Right renal cortex interstitium (tissue), 3 donors: ENCODE measurements around the gene IGSF9. TPM values are rescaled to one million over a fixed set of nuclear protein-coding genes. Genes with fewer than 3 reads are reported as not detected.
"Not testable (repeated sequence)": the region's sequence is repeated elsewhere in the genome, so short reads cannot be mapped to it uniquely, and the experiment has no call there.

Experiments
- DNase-seq, 3 donors: peaks; one replicate each; pipeline ENCODE4 v3.0.0-alpha.2; 2013; ENCODE audit warnings: low read depth in 3 of 3, low spot score in 2 of 3
- polyA plus RNA-seq, 3 donors: library from polyadenylated mRNA; unstranded; fragments of 120-200 nt; gene quantifications; one replicate each; pipeline ENCODE4 v1.2.1, GENCODE V29; 2013; ENCODE audit not compliant: insufficient read length in 3 of 3

IGSF9 gene
- polyA plus RNA-seq, 3 donors = 10.7 to 11.6 (median 11.5) TPM

- not testable (repeated sequence) for DNase-seq
Observed at GRCh38 chr1:159904036-159904435, 41.4 kb downstream of the IGSF9 start.

- DNase-seq = no peak
Observed at GRCh38 chr1:159902541-159902940, 42.9 kb downstream of the IGSF9 start.

DNA sequence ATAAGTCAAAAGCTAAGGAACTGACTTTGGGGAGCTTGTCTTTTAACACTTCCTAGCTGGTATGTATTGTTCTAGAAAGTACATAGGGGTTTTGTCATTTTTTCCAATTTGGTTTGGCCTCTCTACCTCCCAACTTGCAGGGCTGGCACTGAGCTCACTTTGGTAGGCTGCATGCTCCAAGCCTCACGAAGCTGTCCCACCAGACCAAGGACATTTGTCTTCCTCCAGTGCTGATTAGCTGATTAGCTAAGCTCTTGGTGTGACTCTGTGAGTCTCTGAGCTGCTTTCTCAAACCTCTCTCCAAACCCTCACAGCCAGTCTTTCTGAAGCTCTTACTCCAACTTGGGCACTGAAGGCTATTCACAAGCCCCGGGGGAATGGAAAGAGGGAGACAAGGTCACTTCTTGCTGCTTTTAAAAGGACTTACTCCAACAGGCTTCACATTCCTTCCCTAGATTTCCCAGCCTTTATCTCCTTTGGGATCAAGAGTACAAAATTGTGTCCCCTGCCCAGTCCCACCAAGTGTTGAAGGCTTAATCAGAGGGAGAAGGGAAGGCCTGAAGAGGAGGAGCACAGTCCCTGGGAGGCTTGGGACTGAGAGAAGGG is 44.6 kb downstream of the IGSF9 start:
- no peak for DNase-seq

- no peak for DNase-seq
Observed at GRCh38 chr1:159900086-159900680, 45.2 kb downstream of the IGSF9 start, which contains the start of gene CFAP45. CFAP45 (minus strand) TSS chr1:159900165; CDS start chr1:159900098, 67 bp downstream.

DNA sequence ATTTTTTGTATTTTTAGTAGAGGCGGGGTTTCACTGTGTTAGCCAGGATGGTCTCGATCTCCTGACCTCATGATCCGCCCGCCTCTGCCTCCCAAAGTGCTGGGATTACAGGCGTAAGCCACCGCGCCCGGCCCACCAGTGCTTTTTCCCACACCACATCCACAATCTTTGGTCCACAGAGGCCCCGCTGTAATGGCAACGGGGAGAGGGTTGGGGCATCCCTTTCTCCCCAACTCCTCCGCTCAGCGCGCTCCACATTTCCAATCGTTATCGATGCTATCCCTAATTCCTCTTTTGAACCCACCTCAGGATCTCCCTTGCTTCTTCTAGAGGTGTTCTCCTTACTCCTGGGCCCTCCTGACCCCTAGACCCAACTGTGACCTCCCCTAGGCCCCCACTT is 45.8 kb downstream of the IGSF9 start:
- not testable (repeated sequence) for DNase-seq

DNA sequence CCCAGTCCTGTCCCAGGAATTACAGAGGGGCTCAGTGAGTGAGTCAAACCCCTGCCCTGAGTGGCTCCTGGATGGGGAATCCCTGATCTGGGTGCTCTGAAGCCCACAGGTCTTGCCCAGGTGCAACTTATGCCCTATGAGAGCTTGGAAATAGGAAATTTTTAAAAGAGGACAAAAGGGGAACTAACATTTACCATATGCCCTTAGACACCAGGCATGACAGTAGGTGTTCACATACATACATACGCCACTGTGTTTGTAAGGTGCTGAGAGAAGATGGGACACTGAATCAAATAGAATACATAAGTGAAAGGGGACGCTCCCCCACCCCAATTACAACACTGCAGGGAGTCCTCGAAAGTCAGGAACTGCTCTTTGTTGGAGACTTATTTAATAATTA is 46.9 kb downstream of the IGSF9 start:
- DNase-seq = no peak

GRCh38 chr1:159897962-159898361 is 47.5 kb downstream of the IGSF9 start:
- no peak for DNase-seq

- no peak for DNase-seq
Observed at GRCh38 chr1:159896546-159896930, 48.9 kb downstream of the IGSF9 start.

- no peak for DNase-seq
Observed at GRCh38 chr1:159895836-159896545, 49.4 kb downstream of the IGSF9 start.

DNA sequence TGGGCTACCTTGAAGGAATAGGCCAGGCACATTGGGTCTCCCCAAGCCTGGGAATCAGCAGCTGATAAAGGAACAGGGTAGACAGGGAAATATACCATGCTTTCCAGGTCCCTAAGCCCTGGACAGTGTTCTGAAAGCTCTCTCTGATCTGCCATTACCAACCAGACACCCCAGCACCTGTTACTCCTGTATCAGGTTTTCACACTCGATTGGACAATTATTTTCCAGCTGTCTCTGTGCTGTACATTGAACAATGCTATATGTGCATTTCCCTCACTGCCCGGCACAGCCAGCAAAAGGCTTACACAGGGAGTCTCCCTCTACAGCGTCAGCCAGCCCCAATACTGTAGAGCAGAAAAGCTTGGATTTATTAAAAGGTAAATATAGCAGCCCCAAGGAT is 50.1 kb downstream of the IGSF9 start:
- DNase-seq = no peak

GRCh38 chr1:159892944-159893343 is 52.5 kb downstream of the IGSF9 start:
- no peak for DNase-seq

- peak in 1 of 3 donors; percentile 71 for DNase-seq
Observed at GRCh38 chr1:159891275-159892157, 53.9 kb downstream of the IGSF9 start.

DNA sequence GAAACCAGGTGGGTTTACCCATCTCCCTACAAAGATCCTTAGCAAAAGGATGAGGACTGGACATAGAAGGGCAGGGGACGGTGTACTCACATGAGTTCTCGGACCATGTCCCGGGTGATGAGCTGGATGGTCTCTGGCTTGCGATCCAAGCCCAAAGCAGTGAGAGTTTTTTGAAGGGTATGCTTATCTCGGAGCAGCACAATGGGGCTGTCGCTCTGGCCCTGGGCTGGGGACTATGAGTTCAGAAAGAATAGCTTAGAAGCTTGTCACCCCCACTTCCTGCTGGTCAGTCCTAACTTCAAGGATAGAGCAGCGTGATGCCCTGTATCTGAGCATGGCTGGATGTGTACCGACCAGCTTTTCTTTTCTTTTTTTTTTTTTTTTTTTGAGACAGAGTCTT is 55.0 kb downstream of the IGSF9 start:
- no peak for DNase-seq

DNA sequence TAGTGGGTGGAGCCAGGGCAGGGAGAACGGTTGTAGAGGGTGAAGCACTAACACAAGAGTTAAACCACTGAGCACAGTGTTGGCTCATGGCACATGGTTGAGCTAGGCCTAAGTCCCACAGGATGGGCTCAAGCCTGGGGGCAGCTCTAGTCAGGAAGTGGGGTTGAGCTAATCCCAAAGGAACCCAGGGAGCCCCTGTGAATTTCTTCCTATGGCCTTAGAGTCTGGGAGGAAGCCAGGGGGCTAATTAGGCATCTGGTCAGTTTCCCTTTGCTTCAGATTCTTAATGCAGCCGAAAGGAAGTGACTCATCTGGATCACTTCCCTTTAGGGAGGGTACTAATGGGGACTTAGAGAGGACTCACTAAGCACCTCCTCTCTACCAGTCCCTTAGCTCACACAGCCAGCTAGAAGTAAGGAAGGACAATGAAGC is 55.6 kb downstream of the IGSF9 start:
- no peak for DNase-seq

DNA sequence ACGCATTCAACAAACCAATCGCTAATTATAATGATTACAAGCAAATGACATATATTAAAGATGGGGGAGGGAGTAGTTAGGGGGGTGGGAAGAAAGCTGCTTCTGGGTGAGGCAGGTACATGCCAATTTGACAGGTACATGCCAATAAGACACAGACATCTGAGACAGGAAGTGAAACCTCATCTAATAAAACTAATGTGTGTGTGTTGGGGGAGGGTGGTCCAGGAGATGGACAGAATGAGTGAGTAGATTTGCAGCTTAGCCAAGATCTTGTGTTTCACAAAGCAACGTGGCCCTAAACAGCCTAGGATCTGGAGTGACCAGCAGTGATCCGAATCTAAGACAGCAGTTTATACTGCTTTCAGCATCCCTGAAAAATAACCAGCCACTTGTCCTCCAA is 56.2 kb downstream of the IGSF9 start:
- DNase-seq = no peak

DNA sequence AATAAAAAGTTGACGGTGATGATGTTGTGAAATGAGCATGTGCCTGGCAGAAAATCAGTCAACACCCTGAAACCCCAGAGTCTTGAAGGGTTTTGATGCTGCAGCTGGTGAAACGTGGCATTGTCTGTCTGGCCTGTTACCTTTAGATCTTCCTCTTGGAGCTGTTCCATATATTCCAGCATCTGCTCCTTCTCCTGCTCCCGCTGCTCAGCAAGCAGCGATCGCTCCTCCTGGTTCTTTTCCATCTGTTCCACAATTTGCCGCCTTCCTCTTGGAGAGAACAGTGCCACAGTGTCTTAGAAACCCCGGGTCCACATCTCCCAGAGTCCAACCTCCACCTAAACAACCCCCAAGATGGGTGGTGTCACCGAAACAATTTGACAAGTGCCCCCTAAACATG is 61.1 kb downstream of the IGSF9 start:
- DNase-seq = no peak

DNA sequence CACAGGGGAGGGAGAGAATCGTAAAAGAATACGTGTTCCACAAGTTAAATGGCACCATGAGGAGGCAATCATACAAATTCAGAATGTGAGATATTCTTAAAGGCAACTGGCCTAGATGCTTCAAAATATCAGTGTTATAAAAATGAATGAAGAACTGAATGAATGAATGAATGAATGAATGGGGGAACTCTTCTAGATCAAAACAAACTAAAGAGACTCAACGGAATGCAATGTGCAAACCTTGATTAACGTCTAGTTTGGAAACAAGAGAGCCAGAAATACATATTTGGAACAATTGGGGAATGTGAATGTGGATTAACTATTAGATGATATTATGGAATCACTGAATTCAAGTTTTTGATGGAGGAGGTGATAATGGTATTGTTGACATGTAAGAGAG is 62.3 kb downstream of the IGSF9 start:
- DNase-seq = no peak

DNA sequence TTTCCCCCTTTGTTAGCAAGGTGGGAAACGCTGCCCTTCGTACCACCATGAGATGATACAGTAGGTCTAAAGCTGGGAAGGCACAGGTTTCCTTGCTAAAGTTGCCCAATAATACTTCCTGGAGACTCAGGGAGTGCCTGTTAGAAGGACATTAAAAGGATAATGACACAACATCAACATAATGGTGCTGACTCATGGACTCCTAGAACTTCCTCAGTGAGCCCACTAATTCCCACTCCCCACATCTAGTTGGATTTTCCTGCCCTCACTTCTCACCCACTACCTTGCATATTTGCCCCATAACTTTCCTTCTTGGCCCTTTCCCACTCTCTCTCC is 62.9 kb downstream of the IGSF9 start:
- no peak for DNase-seq

- no peak for DNase-seq
Observed at GRCh38 chr1:159881622-159882526, 63.5 kb downstream of the IGSF9 start.

GRCh38 chr1:159880430-159880829 is 65.0 kb downstream of the IGSF9 start:
- DNase-seq = no peak
